M059J (cell line): ENCODE measurements around the gene CHAT. TPM values are rescaled to one million over a fixed set of nuclear protein-coding genes. Genes with fewer than 3 reads are reported as not detected.

ENCODE experiments used
- DNase-seq: peaks from one replicate; pipeline ENCODE4 v3.0.0-alpha.2; 2012; ENCODE audit warnings: low read depth
- total RNA-seq: library from RNA; depleted of rRNA; stranded (reverse); fragments of >200 nt; shearing (Covaris generic); gene quantifications from 2 replicates; pipeline ENCODE4 v1.2.3, GENCODE V29; 2014

Gene CHAT
- total RNA-seq, 1 experiment from 2014 or later: not detected

DNA sequence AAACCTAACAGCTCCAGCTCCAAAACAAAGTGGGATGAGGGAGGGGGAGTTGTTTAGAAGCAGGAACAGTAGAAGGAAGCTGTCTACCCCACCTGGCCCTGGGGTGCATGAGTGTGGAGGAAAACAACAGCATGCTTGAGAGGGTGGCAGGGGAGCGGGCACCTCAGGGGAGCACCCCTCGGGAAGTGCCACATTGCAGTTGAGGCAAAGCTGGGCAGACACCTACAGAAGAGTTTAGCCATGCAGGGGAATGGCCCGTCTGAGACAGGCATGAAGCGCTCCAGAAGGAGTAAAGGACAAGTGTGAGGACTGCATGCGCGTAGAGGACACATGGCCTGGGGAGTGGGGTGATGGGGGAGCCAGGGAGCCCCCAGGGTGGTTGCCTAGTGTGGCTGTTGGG, 18.1 kb downstream of the CHAT start:
- no peak for DNase-seq

- peak; percentile 35 for DNase-seq
Observed at GRCh38 chr10:49632406-49633317, 18.8 kb downstream of the CHAT start.

GRCh38 chr10:49633327-49634068, 19.7 kb downstream of the CHAT start:
- DNase-seq: no peak

- no peak for DNase-seq
Observed at GRCh38 chr10:49634069-49634660, 20.3 kb downstream of the CHAT start.

- no peak for DNase-seq
Observed at GRCh38 chr10:49642311-49642710, 28.5 kb downstream of the CHAT start.

DNA sequence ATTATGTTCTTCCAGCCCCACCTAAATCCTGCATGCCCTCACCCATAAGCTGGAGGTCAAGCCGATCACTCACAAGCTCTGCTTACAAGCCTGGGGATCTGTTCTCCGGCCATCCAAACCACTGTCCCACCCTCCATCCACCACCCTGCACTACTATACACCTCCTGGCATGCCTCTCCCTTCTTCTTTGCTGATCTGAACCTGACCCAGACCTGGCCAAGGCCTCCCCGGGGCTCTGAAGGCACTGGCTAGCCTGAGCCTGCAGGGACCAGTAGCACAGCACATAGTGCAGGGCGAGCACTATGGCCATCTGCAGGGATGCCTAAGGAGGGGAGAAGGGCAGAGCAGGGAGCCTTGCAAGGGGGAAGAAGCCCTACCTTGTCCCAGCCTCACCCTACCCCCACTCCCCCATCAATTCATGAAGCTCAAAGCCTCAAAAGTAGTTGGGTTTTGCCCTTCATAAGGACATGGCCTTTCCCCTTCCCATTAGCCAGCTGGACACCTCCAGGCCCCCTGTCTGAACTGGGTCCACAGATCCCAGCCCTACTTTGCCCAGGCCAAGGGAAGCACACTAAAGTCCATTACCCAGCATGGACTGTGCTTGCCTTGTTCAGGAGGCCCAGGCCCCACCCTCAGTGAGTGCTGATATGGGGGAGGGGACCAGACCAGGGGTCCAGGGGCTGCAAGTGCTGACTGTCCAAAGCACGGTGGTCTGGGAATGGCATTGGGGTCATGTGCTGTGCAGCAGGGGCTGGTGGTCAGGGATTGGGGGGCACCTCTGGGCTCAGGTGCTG, 29.6 kb downstream of the CHAT start:
- DNase-seq: no peak

DNA sequence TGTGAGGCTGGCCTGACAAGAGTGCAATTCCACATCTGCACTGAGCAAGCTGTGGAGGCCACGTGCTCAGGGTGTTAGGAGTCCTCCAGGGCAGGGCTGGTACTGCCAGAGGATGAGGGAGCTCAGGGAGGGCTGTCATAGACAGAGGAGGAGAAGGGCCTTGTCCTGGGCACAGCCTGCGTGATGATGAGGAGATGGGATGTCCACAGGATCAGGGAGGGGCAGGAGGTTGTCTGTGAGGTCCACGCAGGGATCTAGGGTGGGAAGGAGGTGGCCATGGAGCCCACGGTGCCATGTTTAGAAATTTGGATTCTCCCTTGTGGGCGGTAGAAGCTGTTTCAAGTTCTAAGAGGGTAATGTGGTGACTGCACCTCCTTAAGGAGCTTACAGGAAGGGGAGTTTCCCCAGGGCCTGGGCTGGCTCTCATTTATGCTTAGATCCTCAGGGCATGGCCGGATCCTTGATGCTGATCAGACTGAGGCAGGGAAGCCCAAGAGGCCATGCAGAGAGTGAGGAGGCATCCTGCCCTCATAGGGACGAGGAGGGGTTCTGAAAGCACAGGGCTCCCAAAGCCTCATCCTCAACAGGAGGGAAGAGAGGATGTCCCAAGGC, 30.3 kb downstream of the CHAT start:
- no peak for DNase-seq

DNA sequence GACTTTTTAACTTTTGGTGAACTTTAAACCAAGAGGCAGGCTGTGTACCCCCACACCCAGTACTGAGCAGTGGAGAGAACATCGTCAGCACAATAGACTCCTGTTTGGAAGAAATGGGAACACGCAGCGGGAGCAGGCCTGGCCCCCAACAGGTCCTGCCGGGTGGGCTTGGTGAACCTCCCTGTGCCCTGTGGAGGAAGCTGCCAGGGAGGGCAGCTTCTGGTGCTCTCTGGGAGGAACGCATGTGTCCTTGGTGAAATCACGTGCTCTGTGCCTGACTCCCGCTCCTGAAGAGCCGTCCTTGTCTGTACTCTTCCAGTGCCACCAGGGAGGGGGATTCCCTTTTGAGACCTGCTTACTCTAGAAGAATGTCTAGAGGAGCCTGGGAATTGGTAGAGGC, 31.6 kb downstream of the CHAT start:
- no peak for DNase-seq

DNA sequence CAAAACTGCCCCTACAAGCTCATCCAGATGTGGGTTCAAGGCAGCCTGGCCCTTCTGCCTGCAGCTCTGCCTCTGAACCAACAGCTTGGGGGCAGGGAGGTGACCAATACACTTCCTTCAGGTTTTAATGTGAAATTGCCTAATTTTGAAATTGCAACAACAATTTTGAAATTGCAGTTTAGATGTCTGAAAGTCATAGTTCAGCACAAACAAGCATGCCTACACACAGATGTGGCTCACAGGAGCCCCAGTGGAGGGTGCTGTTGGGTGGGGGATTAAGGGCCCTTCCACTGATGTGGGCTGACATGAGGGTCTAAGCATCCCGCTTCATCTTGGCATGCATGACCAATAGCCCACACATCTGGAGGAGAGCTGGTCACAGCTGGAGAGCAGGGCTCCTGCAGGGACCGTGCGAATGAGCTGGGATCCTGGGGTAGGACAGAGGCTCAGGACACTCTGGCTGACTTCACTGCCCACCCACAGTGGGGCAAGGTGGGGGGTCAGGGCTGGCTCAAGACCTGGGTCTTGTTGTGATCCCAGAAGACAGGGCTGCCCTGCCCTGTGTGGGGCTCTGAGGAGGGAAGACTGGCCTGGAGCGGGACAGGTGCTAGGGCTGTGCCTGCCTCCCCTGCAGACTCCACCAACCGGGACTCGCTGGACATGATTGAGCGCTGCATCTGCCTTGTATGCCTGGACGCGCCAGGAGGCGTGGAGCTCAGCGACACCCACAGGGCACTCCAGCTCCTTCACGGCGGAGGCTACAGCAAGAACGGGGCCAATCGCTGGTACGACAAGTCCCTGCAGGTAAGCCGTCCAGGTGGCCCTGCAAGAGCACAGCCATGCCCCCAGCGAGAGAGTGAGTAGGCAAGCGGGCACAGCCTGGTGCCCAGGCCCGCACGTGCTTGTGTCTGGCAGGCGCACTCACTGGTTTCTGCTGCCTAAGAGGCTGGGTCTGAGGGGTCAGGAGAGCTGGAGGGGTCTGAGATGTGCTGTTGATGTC, 32.3 kb downstream of the CHAT start:
- no peak for DNase-seq

- no peak for DNase-seq
Observed at GRCh38 chr10:49647554-49647953, 33.7 kb downstream of the CHAT start.

DNA sequence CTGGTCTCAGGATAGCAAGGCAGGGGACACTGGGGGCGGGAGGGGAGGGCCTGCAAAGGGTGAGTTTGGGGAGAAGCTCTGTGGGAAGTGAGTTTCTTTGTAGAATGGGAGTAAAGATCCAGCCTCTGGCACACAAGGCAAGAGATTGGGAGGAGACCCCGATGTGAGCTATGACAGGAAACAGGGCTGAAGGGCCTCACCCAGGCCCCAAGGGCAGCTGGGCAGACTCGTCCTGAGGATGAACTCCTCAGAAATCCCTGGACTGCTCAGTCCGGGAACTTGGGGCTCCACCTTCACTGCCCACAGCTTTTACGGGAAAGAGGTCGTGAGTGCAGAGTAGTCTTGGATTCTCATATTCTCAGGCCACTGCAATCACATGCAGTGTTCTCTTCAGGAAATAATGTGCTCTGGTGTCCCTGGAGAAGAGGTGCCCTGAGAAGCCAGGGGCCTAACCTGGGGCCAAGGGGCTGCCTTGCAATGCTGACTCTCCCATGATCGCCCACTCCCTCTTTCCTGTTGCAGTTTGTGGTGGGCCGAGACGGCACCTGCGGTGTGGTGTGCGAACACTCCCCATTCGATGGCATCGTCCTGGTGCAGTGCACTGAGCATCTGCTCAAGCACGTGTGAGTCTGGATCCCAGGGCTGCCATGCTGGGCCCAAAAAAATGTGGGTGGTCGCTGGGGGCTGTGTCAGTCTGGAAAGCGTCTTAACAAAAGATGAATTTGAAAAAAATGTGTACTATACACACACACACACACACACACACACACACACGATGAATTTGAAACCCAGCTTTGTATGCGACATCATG, 34.4 kb downstream of the CHAT start:
- DNase-seq: no peak

DNA sequence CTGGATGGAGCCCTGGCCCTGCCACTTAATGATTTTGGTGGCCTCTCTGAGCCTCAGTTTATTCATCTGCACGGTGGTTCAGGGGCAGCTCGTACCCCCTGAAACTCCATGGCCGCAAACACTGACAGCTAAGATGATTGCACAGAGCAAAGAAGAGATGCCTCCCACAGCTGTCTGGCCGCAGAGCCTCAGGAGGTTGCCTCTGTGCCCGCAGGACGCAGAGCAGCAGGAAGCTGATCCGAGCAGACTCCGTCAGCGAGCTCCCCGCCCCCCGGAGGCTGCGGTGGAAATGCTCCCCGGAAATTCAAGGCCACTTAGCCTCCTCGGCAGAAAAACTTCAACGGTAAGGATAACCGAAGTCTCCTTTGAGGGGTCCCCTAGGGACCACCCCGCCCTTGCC, 35.5 kb downstream of the CHAT start:
- DNase-seq: peak; percentile 20

DNA sequence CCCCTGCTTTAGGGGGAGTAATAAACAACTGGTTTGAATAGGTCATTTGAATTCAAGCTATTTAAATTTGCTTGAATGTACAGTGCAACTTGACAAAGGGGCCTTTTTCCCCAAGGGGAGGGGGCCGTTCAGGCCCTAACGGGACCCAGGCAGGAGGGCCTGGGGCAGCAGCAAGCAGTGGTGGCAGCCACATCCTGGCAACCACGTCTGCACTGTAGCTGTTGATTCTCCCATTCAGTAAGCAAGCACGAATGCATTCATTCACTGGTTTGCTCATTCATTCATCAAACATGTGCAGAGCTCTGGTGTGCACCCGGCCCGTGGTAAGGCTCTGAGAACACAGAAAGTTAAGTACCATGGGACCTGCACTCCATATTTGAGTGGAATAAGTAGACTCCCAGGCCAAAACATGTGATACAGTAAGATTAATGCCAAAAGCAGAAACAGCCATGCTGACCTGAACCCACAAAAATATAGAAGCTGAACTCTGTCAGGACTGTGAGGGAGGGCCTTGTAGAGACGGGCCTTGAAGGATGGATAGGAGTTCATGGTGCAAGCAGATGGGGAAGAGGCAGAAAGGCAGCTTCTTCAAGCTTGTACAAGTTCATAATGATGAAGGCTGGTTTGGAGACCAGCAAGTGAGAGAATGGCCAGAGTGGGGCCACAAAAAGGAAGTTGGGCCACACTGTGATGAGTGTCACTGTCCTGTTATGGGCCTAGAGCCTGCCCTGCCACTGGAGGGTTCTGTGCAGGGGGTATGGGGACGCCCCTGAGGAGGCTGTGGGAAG, 36.3 kb downstream of the CHAT start:
- no peak for DNase-seq

- no peak for DNase-seq
Observed at GRCh38 chr10:49650724-49651034, 36.8 kb downstream of the CHAT start.

GRCh38 chr10:49651039-49651835, 37.4 kb downstream of the CHAT start:
- DNase-seq: no peak

DNA sequence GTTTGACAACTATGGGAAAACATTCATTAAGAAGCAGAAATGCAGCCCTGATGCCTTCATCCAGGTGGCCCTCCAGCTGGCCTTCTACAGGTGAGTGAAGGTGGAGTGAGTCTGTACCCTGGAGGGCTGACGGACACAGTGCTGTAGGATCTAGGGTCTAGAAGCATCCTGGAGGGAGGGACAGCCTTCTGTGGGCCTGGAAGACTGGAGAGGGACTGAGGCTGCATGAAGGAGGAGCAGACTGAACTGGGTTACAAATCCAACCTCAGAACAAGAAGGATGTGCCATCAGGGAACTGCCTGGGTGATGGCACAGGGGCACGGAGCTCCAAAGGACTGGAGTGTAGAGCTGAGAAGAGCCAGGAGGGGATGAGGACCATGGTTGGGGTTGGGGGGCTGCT, 38.1 kb downstream of the CHAT start:
- no peak for DNase-seq

GRCh38 chr10:49652421-49653272, 38.8 kb downstream of the CHAT start:
- no peak for DNase-seq
